ENCODE measurements around the gene COL23A1. TPM values are rescaled to one million over a fixed set of nuclear protein-coding genes. Genes with fewer than 3 reads are reported as not detected.

The COL23A1 gene
- total RNA-seq, 4 donors from 2014 or later = 2.5 to 3.4 (median 3.0) TPM

DNA sequence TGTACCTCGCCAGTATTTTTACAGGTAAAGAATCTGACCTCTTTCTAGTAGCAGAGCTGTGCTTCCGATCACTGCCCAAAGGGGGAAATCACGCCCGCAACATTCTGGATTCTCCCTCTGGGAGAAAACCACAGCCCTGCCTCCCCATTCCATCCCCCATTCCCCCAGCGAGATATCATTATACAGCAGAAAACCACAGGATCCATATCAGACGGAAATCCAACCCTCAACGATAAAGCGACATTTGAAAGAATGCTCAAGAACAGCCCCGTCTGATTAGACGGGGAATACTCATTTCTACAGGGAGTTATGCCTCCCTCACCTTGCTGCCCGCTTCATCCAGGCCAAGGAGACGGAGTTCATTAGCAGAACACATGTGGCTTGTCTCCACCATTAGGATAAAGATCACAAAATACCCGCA lies 172.8 kb downstream of the COL23A1 start:
- 83 to 86% methylated on average over 13 of the region's 13 CpGs for WGBS, 2 donors
- intact Hi-C loops (cut with DNase I; ENCODE audit: low total_unique reads) = no loop called here
- no peak overlapping the region for H3K4me3 ChIP-seq (ENCODE audit: low read depth, poor library complexity, severe bottlenecking)
- TF ChIP-seq, protein P1, sequence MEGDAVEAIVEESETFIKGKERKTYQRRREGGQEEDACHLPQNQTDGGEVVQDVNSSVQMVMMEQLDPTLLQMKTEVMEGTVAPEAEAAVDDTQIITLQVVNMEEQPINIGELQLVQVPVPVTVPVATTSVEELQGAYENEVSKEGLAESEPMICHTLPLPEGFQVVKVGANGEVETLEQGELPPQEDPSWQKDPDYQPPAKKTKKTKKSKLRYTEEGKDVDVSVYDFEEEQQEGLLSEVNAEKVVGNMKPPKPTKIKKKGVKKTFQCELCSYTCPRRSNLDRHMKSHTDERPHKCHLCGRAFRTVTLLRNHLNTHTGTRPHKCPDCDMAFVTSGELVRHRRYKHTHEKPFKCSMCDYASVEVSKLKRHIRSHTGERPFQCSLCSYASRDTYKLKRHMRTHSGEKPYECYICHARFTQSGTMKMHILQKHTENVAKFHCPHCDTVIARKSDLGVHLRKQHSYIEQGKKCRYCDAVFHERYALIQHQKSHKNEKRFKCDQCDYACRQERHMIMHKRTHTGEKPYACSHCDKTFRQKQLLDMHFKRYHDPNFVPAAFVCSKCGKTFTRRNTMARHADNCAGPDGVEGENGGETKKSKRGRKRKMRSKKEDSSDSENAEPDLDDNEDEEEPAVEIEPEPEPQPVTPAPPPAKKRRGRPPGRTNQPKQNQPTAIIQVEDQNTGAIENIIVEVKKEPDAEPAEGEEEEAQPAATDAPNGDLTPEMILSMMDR (IDR thresholded peaks at IDR 0.05) = no peak
- peak in 1 of 2 donors; percentile 62 for DNase-seq (ENCODE audit: low spot score in 2 of 2)

DNA sequence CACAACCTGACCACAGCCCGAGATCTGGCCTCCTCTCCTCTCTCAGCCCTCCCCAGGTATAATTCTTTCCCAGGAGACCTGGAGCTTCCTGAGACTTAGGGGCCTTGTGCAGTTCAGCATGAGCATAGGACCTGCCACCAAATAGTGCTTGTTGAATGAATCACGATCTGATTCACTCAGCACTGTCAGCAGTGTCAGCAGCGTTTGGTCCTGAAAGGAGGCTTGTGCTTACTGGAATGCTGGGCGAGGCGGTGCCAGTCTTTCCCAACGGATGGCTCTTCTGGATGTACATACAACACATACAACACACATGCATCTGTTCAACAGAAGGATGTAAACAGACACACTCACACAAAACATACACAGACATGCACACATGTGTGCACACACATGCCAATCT lies 173.3 kb downstream of the COL23A1 start:
- TF ChIP-seq POLR2A (IDR thresholded peaks at IDR 0.05) = no peak
- TF ChIP-seq, protein P1 (IDR thresholded peaks at IDR 0.05) = no peak
- 56 to 62% methylated on average over 6 of the region's 6 CpGs for WGBS, 2 donors

DNA sequence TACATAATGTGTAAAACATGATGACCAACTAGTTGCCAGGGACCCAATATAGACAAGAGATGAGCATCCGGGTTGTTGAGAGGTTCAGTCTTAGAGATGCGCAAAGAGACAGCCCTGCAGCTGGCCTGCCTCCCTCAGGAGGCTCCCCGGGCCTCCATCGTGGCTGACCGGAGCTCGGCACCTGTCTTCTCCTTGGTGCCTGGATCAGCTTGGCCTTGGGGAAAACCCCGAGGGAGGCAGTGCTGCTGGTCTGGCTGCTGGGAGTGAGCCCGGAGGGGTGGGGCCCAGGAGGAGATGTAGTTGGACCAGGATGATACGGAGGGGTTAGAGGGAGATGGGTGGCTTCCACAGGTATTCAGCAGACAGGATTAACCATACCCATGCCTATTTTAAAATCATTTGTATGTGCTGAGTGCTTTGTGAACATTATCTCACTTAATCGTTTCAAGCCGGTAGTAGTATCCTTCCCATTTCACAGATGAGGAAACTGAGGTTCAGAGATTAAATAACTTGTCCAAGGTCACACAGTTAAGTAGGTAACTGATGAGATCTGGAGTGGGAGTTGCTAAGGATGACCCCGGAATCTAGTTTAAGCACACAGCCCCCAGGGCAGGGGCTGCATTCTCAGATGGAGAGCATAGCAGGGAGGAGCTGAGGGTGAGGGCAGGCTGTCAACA lies 173.8 kb downstream of the COL23A1 start:
- DNase-seq (ENCODE audit: low spot score in 2 of 2) = peak in 1 of 2 donors; percentile 61
- intact Hi-C loops (cut with DNase I; ENCODE audit: low total_unique reads) = no loop called here
- H3K4me3 ChIP-seq (ENCODE audit: low read depth, poor library complexity, severe bottlenecking) = no peak overlapping the region
- 93 to 94% methylated on average over 12 of the region's 12 CpGs for WGBS, 2 donors
- TF ChIP-seq POLR2A (IDR thresholded peaks at IDR 0.05) = no peak
- TF ChIP-seq, protein P1 (IDR thresholded peaks at IDR 0.05) = no peak

More for the DNA sequence above, 173.3 kb downstream of the COL23A1 start:
- no peak overlapping the region for H3K4me3 ChIP-seq (ENCODE audit: low read depth, poor library complexity, severe bottlenecking)
- peak in 1 of 2 donors; percentile 23 for DNase-seq (ENCODE audit: low spot score in 2 of 2)
- intact Hi-C loops (cut with DNase I; ENCODE audit: low total_unique reads) = no loop called here

DNA sequence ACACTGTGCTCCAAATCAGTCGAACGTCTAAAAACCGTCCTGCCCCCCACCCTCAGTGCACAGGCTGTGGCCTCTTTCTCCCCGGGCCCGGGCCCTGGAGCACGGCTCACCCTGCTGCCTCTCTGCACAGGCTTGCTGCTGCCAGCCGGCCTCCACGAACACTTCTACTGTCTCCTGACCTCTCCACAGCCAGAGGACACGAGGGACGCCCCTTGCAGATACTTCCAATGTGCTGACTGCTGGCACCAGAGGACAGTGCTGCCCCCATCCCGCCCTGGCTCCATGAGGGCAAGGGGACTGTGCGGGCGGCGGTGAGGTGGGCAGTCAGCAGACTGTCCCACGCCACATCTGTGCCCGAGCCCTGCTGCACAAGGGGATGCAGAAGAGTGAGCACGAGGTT lies 174.8 kb downstream of the COL23A1 start:
- WGBS, 2 donors = 85 to 92% methylated on average over 17 of the region's 17 CpGs
- DNase-seq (ENCODE audit: low spot score in 2 of 2) = peak in 1 of 2 donors; percentile 66
- intact Hi-C loops (cut with DNase I; ENCODE audit: low total_unique reads) = no loop called here
- TF ChIP-seq, protein P1 (IDR thresholded peaks at IDR 0.05) = no peak
- no peak for TF ChIP-seq POLR2A (IDR thresholded peaks at IDR 0.05)
- no peak overlapping the region for H3K4me3 ChIP-seq (ENCODE audit: low read depth, poor library complexity, severe bottlenecking)

DNA sequence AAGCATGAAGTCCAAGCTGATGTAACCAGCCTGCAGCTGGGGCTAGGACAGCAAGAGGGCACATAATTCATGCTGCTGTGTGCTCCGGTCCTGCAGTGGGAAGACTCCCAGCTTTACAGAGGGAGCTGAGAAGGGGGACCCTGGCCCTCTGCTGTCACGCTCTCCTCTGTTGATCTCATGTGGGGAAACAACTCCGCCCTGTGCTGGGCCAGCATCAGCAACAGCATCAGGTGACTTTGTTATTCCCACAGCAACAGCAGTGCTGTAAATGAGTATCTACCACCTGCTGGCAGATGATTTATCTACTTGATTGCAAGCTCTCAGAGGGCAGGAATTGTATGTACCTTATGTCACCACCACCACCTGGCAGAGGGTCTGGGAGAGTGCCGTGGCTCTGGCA lies 176.2 kb downstream of the COL23A1 start:
- no peak overlapping the region for H3K4me3 ChIP-seq (ENCODE audit: low read depth, poor library complexity, severe bottlenecking)
- DNase-seq (ENCODE audit: low spot score in 2 of 2) = peak in 1 of 2 donors; percentile 72
- intact Hi-C loops (cut with DNase I; ENCODE audit: low total_unique reads) = no loop called here
- WGBS, 2 donors = 58 to 62% methylated on average over 4 of the region's 4 CpGs
- TF ChIP-seq, protein P1 (IDR thresholded peaks at IDR 0.05) = no peak
- TF ChIP-seq POLR2A (IDR thresholded peaks at IDR 0.05) = no peak

DNA sequence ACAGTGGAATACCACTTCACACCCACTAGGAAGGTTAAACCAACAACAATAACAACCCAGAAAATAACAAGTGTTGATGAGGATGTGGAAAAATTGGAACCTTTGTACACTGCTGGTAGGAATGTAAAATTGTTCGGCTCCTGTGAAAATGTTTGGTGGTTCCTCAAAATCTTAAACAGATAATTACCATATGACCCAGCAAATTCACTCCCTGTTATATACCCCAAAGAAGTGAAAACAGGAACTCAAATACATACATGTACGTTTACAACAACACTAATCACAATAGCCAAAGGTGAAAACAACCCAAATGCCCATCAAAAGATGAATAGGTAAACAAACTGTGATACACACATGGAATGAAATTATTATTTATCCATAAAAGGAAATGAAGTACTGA lies 179.1 kb downstream of the COL23A1 start:
- no peak for DNase-seq (ENCODE audit: low spot score in 2 of 2)
- TF ChIP-seq, protein P1 (IDR thresholded peaks at IDR 0.05) = no peak
- TF ChIP-seq POLR2A (IDR thresholded peaks at IDR 0.05) = no peak
- WGBS, 2 donors = 73 to 76% methylated on average over 2 of the region's 2 CpGs
- H3K4me3 ChIP-seq (ENCODE audit: low read depth, poor library complexity, severe bottlenecking) = no peak overlapping the region
- intact Hi-C loops (cut with DNase I; ENCODE audit: low total_unique reads) = no loop called here

Measured in lower leg skin (tissue), 4 donors.